Measurements from ENCODE around the gene MOB3B. TPM values are rescaled to one million over a fixed set of nuclear protein-coding genes. Genes with fewer than 3 reads are reported as not detected.

Gene MOB3B
- polyA plus RNA-seq, 3 donors, result 22.6 to 25.6 (median 25.5) TPM

- DNase-seq (ENCODE audit: extremely low read depth in 1 of 11, low read depth in 9 of 11, low spot score in 4 of 11), result no peak
These were observed 163.8 kb downstream of the MOB3B start for GRCh38 chr9:27365707-27366376.

- DNase-seq (ENCODE audit: extremely low read depth in 1 of 11, low read depth in 9 of 11, low spot score in 4 of 11), result no peak
These were observed 167.0 kb downstream of the MOB3B start for GRCh38 chr9:27362447-27363210.

- DNase-seq (ENCODE audit: extremely low read depth in 1 of 11, low read depth in 9 of 11, low spot score in 4 of 11), result no peak
These were observed 168.1 kb downstream of the MOB3B start for GRCh38 chr9:27361492-27361891.

GRCh38 chr9:27359763-27360162 lies 169.9 kb downstream of the MOB3B start:
- DNase-seq (ENCODE audit: extremely low read depth in 1 of 11, low read depth in 9 of 11, low spot score in 4 of 11), result no peak

- DNase-seq (ENCODE audit: extremely low read depth in 1 of 11, low read depth in 9 of 11, low spot score in 4 of 11), result no peak
These were observed 171.6 kb downstream of the MOB3B start for GRCh38 chr9:27358007-27358406.

- no peak for DNase-seq (ENCODE audit: extremely low read depth in 1 of 11, low read depth in 9 of 11, low spot score in 4 of 11)
These were observed 173.2 kb downstream of the MOB3B start for GRCh38 chr9:27356446-27356845.

- no peak for DNase-seq (ENCODE audit: extremely low read depth in 1 of 11, low read depth in 9 of 11, low spot score in 4 of 11)
These were observed 174.4 kb downstream of the MOB3B start for GRCh38 chr9:27355166-27355565.

- no peak for DNase-seq (ENCODE audit: extremely low read depth in 1 of 11, low read depth in 9 of 11, low spot score in 4 of 11)
These were observed 176.0 kb downstream of the MOB3B start for GRCh38 chr9:27353474-27354229.

GRCh38 chr9:27353166-27353473 lies 176.5 kb downstream of the MOB3B start:
- DNase-seq (ENCODE audit: extremely low read depth in 1 of 11, low read depth in 9 of 11, low spot score in 4 of 11), result no peak

- no peak for DNase-seq (ENCODE audit: extremely low read depth in 1 of 11, low read depth in 9 of 11, low spot score in 4 of 11)
These were observed 177.0 kb downstream of the MOB3B start for GRCh38 chr9:27352457-27353165.

GRCh38 chr9:27351438-27351837 lies 178.2 kb downstream of the MOB3B start:
- DNase-seq (ENCODE audit: extremely low read depth in 1 of 11, low read depth in 9 of 11, low spot score in 4 of 11), result no peak

GRCh38 chr9:27350382-27350976 lies 179.1 kb downstream of the MOB3B start:
- no peak for DNase-seq (ENCODE audit: extremely low read depth in 1 of 11, low read depth in 9 of 11, low spot score in 4 of 11)

GRCh38 chr9:27349698-27350080 lies 179.9 kb downstream of the MOB3B start:
- no peak for DNase-seq (ENCODE audit: extremely low read depth in 1 of 11, low read depth in 9 of 11, low spot score in 4 of 11)

- no peak for DNase-seq (ENCODE audit: extremely low read depth in 1 of 11, low read depth in 9 of 11, low spot score in 4 of 11)
These were observed 180.6 kb downstream of the MOB3B start for GRCh38 chr9:27348785-27349697.

- DNase-seq (ENCODE audit: extremely low read depth in 1 of 11, low read depth in 9 of 11, low spot score in 4 of 11), result no peak
These were observed 181.7 kb downstream of the MOB3B start for GRCh38 chr9:27347889-27348288.

GRCh38 chr9:27344776-27345175 lies 184.8 kb downstream of the MOB3B start:
- no peak for DNase-seq (ENCODE audit: extremely low read depth in 1 of 11, low read depth in 9 of 11, low spot score in 4 of 11)

- DNase-seq (ENCODE audit: extremely low read depth in 1 of 11, low read depth in 9 of 11, low spot score in 4 of 11), result no peak
These were observed 187.9 kb downstream of the MOB3B start for GRCh38 chr9:27341545-27342294.
